Stimulated activated naive B cell treated with anti-CD40 and anti-IgM and Interleukin-4, amounts not matched to agents 10 μg/mL and 1 μg/mL and 100 μg/mL, for 72 hours (primary cell): ENCODE measurements around the gene ING3.

Experiments used
- ATAC-seq, 2 donors: fragments of 150-1000 bp; cut with Tn5 transposase; replicated peaks; 2 replicates each; pipeline ENCODE4 v1.10.0; 2021; ENCODE audit warnings: moderate library complexity in 1 of 2
- DNase-seq: peaks from one replicate; pipeline ENCODE4 v3.0.0; 2021
- H3K27ac Mint-ChIP-seq: one replicate; pipeline ENCODE4 v1.8.0; 2022; ENCODE audit warnings: mild to moderate bottlenecking, mixed read lengths
- H3K27me3 Mint-ChIP-seq, 2 donors: one replicate each; pipeline ENCODE4 v1.8.0; 2022; ENCODE audit warnings: mixed read lengths in 2 of 2
- H3K36me3 Mint-ChIP-seq, 2 donors: one replicate each; pipeline ENCODE4 v1.8.0; 2022; ENCODE audit warnings: mixed read lengths in 2 of 2, mild to moderate bottlenecking in 1 of 2
- H3K4me1 Mint-ChIP-seq, 2 donors: one replicate each; pipeline ENCODE4 v1.8.0; 2022; ENCODE audit warnings: mixed read lengths in 2 of 2, mild to moderate bottlenecking in 1 of 2
- H3K4me3 Mint-ChIP-seq, 2 donors: one replicate each; pipeline ENCODE4 v1.8.0; 2022; ENCODE audit warnings: mild to moderate bottlenecking in 2 of 2, mixed read lengths in 2 of 2, moderate library complexity in 1 of 2
- H3K9me3 Mint-ChIP-seq, 2 donors: one replicate each; pipeline ENCODE4 v1.8.0; 2022; ENCODE audit warnings: mixed read lengths in 2 of 2, mild to moderate bottlenecking in 1 of 2

The ING3 gene

DNA sequence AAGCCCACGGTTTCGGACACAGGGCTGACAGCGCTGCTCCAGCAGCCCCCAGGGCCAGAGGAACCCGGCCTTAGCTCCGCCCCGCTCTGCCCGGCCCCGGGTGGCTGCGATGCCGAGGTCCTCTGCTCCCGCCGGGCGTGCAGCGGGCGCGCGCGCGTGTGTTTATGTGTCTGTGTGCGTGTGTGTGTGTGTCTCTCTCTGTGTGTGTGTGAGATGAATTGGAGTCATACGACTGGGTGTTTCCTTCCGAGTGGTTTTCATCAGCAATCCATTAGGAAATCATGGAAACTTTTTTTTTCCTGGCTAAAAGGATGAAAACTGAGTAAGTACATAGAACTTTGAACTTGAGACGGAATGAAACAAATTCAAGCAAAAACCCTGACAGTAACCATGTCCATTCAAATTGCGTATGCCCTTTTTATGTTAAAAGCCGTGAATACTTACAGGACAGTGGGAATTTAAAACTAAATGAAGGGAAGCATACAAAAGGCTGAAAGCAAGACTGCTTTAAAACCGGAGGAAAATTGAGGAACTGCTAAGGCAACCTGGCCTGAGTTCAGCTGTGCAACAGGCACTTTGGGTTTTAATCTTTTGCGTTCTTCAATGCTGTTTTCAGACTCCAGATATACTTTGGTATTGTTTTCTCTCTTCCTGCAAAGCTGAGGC, 38.1 kb downstream of the ING3 start, which contains the start of gene CPED1:
TSS of gene CPED1 (plus strand) at position 121 of the 666 bp plus-strand sequence. CDS start 911 bp downstream, outside the sequence.
- H3K4me1 Mint-ChIP-seq: peaks cover 15 to 22% of the 10 kb centered on the region in 2 donors
- no peaks in the 10 kb centered on the region for H3K9me3 Mint-ChIP-seq
- peak within 1 kb of the TSS; percentile 44 for H3K27ac Mint-ChIP-seq
- DNase-seq (peak; percentile 32), ATAC-seq (peak; percentile 86 to 88)
- no peaks in the 10 kb centered on the region for H3K36me3 Mint-ChIP-seq
- peak within 1 kb of the TSS; percentile 84 to 85 for H3K4me3 Mint-ChIP-seq
- H3K27me3 Mint-ChIP-seq: peaks cover 15 to 27% of the 10 kb centered on the region in 2 donors

DNA sequence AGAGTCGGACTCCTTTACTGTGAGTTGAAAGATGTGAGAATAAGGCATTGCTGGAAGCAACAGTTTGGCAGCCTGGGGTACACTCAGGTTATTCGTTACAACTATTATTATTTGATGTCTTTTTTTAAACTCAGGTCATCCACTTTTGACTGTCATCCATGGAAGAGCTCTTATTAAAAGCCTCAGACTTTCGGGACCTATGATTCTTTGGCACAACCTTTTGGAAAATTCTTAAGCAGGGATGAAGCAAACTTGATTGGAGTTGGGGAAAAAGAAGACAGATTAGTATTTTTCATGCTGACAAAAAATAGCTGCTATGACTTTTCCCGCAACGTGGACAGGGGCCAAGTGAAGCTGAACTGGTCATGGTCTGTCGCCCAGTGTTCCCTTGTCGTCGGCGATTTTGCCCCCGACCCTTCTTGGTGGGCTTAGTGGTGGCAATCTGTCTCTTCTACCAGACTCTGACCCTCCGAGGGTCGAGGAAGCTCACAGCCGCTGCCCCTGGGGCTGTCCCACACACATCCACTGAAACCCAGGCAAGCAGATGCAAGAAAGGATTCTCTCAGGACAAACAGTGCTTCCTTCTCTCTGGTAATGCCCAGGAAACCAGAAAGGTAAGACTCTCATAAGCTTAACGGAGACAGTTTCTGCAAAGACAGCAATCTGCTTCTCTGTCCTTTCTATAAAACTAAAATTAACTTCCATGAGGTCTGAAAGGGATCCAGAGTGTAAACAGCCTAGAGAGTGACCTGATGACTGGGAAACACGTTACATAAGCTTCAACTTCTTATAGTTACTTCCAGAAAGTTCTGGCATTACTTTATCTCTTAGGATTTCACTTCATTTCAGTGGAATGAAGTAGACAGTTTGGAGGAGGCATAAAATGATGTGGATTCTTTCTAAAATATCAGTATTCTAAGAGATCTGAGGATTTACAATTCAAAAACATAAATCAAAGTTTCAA, 39.0 kb downstream of the ING3 start:
- Mint-ChIP-seq H3K27ac (peak overlapping the region; percentile 44), H3K27me3 (peaks cover 15 to 27% of the 10 kb centered on the region in 2 donors), H3K4me1 (peaks cover 15 to 22% of the 10 kb centered on the region in 2 donors), H3K36me3 (no peaks in the 10 kb centered on the region), H3K9me3 (no peaks in the 10 kb centered on the region), H3K4me3 (peak overlapping the region; percentile 84 to 85)
- ATAC-seq (no peak), DNase-seq (no peak)

DNA sequence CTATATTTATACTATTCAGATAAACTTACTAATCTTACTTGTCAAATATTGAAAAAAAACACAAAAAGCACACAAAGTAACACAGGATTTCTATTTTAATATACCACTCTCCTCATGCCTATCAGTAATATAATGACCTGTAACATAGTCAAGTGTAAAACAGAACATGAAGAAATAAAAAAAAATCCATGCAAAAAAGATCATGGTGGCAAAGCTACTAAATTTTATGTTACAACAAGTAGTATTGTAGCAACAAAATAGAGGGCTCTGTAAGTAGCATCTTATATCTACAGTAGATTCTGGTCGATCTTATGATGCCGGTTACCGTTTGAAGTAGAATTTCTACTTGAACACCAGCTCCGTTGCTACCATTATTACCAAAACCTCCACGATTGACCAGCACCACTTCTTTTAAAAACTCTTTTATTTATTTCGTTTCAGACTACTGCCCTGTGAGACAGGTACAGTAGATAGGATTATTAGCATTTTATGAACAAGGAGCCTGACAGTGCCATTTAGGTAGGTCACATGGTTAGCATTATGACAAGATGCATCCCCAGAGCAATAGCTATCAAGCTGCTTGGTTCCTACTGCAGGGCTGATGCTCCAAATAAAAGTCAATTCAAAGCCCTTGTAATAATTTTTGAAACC, 40.0 kb downstream of the ING3 start:
- Mint-ChIP-seq H3K9me3 (no peaks in the 10 kb centered on the region), H3K4me1 (peaks cover 22 to 32% of the 10 kb centered on the region in 2 donors), H3K4me3 (no peak overlapping the region), H3K27me3 (peaks cover 17 to 23% of the 10 kb centered on the region in 2 donors), H3K27ac (no peak overlapping the region), H3K36me3 (no peaks in the 10 kb centered on the region)
- no peak for DNase-seq
- ATAC-seq: no peak

DNA sequence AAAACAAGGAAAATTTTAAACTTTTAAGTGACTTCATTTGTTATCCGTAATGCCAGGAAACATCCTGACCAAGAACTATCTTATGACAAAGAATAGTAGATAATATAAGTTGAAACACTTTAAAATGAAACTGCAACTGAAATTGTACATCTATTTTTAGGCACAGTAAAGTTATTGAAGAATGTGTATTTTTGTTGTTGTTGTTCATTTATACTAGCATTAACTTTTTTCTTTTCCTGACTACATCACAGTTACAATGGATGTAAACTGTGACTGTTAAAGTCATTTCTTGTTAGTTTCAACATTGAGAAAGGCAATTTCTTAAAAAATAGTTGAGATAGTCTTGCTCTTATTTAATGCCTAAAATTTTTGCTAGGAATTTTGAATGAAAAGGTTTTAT, 40.6 kb downstream of the ING3 start:
- Mint-ChIP-seq H3K9me3 (no peaks in the 10 kb centered on the region), H3K27me3 (peaks cover 21 to 23% of the 10 kb centered on the region in 2 donors)

DNA sequence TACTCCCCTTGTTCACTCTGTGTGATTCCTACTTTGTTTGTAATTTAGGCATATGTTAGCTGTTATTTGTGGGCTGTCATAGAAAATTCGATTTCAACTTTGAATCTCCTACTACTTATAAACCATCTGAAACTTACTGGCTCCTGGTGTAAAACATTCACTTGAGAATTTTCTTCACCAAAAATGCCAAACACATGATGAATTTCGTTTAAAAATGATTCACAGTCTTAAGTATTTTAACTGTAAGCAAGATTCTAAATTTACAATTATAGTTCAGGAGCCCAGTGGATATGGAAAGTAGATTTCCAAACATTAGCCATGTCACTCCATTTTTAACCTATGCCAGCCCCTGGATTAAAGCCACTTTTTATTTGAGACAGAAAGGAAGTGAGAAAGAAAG, 41.0 kb downstream of the ING3 start:
- no peaks in the 10 kb centered on the region for H3K9me3 Mint-ChIP-seq
- no peak for DNase-seq
- H3K27me3 Mint-ChIP-seq: peaks cover 19 to 21% of the 10 kb centered on the region in 2 donors
- no peak overlapping the region for H3K4me3 Mint-ChIP-seq
- H3K27ac Mint-ChIP-seq: no peak overlapping the region
- no peak for ATAC-seq
- H3K36me3 Mint-ChIP-seq: no peaks in the 10 kb centered on the region
- H3K4me1 Mint-ChIP-seq: peaks cover 29 to 41% of the 10 kb centered on the region in 2 donors

More for the DNA sequence above, 40.6 kb downstream of the ING3 start:
- ATAC-seq (no peak), DNase-seq (no peak)
- Mint-ChIP-seq H3K27ac (no peak overlapping the region), H3K36me3 (no peaks in the 10 kb centered on the region), H3K4me1 (peaks cover 26 to 37% of the 10 kb centered on the region in 2 donors), H3K4me3 (no peak overlapping the region)

DNA sequence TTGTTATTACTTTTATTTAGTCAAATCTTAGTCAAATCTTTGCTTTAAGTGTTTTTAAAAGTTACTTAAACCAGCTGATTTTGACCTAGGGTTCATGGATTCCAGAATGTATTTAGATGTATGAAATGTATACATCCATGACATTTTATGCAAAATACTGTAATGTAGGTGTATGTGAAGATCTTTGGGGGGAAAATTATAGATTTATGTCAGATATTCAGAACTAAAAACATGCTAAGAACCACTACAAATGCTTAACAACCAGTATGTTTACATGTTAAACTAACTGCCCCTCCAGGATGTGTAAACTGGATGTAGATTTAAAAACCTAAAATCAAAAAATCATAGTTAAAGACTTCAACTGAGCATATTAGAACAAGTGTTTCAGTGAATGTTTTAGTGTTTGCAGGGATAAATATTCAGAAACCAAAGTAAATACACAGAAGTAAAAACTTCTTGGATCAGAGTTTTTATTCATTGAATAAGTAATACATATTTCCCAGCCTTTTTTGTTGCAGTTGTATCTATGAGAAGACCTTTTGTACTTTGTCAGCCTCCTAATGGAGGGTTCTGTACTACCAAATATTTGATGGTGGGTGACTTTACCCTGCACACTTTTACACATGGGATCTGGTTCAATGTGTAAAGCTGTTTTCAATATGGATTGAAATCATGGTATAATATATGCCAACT, 41.8 kb downstream of the ING3 start:
- Mint-ChIP-seq H3K36me3 (no peaks in the 10 kb centered on the region), H3K9me3 (no peaks in the 10 kb centered on the region), H3K4me1 (peaks cover 32 to 50% of the 10 kb centered on the region in 2 donors), H3K4me3 (no peak overlapping the region), H3K27me3 (peaks cover 15 to 21% of the 10 kb centered on the region in 2 donors), H3K27ac (no peak overlapping the region)
- DNase-seq (no peak), ATAC-seq (no peak)

DNA sequence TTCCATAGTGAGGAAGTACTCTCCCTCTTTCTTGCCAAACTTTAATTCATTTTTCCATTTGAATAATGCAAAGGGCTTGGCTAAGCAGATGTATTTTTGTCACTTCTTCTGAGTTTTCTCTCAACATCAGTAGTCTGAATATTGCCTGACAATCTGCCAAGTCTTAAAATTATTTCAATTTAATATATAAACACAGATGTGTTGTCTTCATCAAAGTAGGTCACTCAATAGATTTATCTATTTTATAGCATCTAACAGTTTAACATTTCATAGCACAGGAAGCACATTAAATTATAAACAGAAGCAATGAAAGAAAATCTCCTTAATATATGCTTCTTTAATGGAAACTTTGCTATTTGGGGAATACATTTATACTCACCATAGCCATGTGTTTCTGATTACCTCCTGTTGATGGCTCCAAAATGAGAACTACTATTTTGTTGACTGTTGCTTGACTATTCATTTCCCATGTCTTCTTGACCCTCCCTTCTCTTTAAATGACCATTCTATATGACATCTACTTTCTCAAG, 42.5 kb downstream of the ING3 start:
- no peak for ATAC-seq

DNA sequence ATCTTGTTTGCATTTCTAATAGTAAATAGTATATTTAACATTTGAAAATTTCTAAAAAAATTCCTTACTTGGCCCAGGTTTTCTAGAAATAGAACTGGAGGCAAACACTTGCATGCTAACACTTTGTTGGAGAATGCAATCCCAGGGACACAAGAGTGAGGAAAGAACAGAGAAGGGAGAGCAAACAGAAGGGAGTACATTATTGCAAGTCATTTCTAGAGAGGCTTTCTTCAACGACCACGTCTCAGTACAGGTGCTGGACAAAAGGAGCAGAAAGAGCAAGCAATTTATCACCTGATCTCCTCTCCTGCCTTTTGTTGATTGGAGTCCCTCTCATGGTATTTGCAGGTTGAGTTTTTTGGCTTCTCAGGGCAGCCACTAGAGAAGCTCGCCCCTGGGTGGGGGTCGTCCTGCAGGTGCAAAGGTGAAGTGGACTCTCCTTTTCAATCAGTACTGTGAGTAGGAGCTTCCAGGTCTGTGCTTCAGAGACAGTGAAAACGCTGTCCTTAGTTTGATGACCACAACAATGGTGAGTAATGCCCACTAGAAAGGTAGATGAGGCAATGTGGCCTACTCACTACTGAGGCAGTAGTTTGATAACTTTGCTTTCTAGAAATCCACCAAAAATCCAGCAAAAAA, 43.1 kb downstream of the ING3 start:
- peaks cover 12 to 19% of the 10 kb centered on the region in 2 donors for H3K27me3 Mint-ChIP-seq
- ATAC-seq (no peak), DNase-seq (no peak)
- no peak overlapping the region for H3K4me3 Mint-ChIP-seq
- H3K4me1 Mint-ChIP-seq: peaks cover 29 to 46% of the 10 kb centered on the region in 2 donors
- H3K27ac Mint-ChIP-seq: no peak overlapping the region
- H3K36me3 Mint-ChIP-seq: no peaks in the 10 kb centered on the region
- no peaks in the 10 kb centered on the region for H3K9me3 Mint-ChIP-seq

More for the DNA sequence above, 42.5 kb downstream of the ING3 start:
- Mint-ChIP-seq H3K4me3 (no peak overlapping the region), H3K36me3 (no peaks in the 10 kb centered on the region), H3K9me3 (no peaks in the 10 kb centered on the region), H3K27me3 (peaks cover 15 to 21% of the 10 kb centered on the region in 2 donors), H3K4me1 (peaks cover 32 to 50% of the 10 kb centered on the region in 2 donors), H3K27ac (no peak overlapping the region)
- no peak for DNase-seq

DNA sequence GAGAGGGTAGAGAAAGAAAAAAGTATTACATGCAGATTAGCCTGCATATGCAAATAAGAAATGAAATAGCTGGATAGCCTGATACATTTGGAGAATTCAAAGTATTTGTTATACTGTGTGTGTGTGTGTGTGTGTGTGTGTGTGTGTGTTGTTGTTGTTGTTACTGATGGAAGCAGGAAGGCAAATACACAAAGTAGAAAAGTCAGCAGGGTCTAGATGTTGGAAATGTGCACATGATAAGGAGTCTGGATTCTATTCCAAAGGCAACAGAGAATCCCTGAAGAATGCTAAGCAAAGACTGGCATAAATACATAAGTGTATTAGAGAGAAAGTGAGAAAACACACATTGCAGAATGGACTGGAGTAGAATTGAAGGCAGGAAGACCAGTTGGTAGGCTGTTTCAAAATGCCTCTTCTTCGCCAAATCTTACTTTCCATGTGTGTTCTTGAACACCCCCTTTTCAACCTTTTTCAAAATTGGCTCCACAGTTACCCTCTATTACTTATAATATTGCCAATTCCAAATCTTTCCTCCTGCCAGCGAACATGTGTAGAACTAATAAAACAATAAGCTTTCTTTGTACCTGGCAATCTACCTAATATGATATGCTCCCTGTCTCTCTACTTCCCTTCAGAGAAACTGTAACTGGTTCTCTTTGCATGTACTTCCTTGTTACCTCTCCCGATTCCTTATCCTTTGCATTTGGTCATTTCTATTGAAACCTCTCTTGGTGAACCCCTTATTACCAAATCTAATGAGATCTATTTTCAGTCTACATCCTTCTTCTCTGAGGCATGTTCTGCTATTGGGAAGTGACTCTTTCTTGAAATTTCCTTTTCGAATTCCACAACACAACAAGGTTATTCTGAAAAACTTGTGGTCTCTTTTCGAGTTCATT, 44.2 kb downstream of the ING3 start:
- Mint-ChIP-seq H3K27me3 (peaks cover 2 to 9% of the 10 kb centered on the region in 2 donors), H3K27ac (no peak overlapping the region), H3K4me3 (no peak overlapping the region)

DNA sequence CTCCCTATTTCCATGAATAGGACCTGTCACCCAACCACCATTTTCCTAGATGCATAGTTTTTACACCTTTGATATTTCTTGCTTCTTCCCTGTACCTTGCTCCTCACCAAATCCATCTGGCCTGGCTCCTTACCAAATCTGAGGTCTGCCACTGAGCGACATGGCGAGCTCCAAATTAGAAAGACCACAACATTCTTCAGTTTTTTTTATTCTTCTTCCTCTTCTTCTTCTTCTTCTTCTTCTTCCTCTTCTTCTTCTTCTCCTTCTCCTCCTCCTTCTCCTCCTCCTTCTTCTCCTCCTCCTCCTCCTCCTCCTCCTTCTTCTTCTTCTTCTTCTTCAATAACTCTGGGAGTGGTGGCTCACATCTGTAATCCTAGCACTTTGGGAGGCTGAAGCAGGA, 45.1 kb downstream of the ING3 start:
- no peak for DNase-seq
- peaks cover 20 to 32% of the 10 kb centered on the region in 2 donors for H3K4me1 Mint-ChIP-seq
- H3K27me3 Mint-ChIP-seq: peaks cover 0 to 6% of the 10 kb centered on the region in 2 donors
- no peaks in the 10 kb centered on the region for H3K9me3 Mint-ChIP-seq
- H3K36me3 Mint-ChIP-seq: no peaks in the 10 kb centered on the region
- H3K27ac Mint-ChIP-seq: no peak overlapping the region
- H3K4me3 Mint-ChIP-seq: no peak overlapping the region
- ATAC-seq: no peak

More for the DNA sequence above, 44.2 kb downstream of the ING3 start:
- DNase-seq (no peak), ATAC-seq (no peak)
- H3K4me1 Mint-ChIP-seq: peaks cover 20 to 35% of the 10 kb centered on the region in 2 donors
- no peaks in the 10 kb centered on the region for H3K9me3 Mint-ChIP-seq
- H3K36me3 Mint-ChIP-seq: no peaks in the 10 kb centered on the region

DNA sequence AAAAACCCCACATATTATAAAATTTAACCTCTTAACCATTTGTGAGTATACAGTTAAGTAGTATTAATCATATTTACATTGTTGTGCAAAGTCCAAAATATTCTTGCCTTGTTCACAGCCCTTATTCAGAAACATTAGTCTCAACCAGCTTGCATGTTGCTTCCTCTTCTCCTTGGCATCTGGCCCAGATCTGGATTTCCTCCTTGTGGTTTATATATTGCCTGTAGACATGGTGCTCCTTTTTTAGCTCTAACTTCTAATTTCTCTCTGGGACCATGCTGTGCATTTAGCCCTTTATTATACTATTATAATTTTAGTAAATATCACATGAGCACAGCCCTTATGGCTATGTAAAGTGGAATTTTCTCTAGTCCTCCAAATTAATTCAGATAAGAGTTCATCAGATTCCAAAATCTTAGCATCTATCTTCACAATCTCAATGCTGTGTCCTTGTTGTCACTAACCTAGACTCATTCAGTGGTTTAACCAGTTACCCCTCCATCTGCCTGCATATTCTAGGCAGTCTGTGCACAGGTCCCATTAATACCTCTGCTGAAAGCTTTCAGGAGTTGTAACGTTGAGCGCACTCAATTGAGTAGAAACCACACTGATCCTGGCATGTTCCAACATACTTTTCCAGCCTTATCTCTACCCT, 45.9 kb downstream of the ING3 start:
- Mint-ChIP-seq H3K27me3 (peaks cover 0 to 6% of the 10 kb centered on the region in 2 donors), H3K27ac (no peak overlapping the region), H3K36me3 (no peaks in the 10 kb centered on the region), H3K4me1 (peaks cover 18 to 28% of the 10 kb centered on the region in 2 donors), H3K9me3 (no peaks in the 10 kb centered on the region), H3K4me3 (no peak overlapping the region)
- DNase-seq (no peak), ATAC-seq (peak; percentile 50 to 59)

DNA sequence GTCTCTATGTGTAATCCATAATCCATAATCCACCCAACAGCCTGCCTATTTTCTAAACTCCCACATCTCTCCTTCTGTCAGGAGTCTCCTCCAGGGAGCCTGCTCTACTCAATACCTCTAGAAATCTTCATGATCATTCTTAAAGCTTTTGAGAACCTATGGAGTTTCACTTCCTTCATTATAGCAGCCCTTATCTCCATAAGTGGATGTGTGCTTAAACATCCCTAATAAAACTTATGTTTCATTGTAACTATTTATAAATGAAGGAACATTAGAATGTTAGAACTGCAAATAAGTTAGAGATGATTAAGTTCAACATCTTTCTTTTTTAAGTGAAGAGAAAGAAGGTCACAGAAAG, 46.4 kb downstream of the ING3 start:
- DNase-seq: no peak
- peak; percentile 46 to 64 for ATAC-seq
- Mint-ChIP-seq H3K27ac (no peak overlapping the region), H3K4me3 (no peak overlapping the region), H3K4me1 (peaks cover 18 to 28% of the 10 kb centered on the region in 2 donors), H3K36me3 (no peaks in the 10 kb centered on the region), H3K27me3 (peaks cover 0 to 6% of the 10 kb centered on the region in 2 donors), H3K9me3 (no peaks in the 10 kb centered on the region)
